Cortex of kidney (tissue), 1 donor: Measurements from ENCODE around the gene ARHGAP10.
"Not testable (repeated sequence)": the region's sequence is repeated elsewhere in the genome, so short reads cannot be mapped to it uniquely, and the experiment has no call there.

Experiments
- DNase-seq: peaks from one replicate; lab custom pipeline; 2025; lab: John Stamatoyannopoulos, UW

ARHGAP10 gene

DNA sequence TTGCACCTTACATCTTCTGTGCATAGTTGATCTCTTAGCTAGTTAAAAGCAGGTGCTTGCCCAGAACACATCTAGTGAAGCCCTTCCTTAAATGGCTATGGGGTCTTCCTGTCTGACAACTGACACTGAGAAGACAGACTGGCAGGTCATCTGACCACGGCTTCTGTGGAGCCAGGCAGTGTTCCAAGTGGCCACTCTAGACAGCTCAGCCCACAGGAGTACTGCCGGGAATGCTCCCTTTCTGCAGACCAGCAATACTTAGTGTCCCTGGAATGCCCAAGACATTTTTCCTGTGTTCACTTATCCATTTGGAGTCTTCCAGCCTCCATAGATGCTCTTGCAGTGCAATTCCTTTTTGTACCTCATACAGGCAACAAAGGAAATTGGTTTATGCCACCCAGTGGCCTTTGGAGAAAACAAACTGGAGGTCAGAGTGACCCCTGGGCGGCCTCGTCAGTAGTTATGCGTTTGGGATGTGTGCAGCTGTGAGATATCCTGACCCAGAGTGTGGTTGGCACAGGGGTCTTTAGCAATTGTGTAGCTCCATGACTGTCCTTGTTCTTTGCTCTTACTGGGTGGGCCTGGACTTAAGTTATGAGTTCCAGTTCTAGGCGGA, 335.5 kb downstream of the ARHGAP10 start:
- no peak for DNase-seq

DNA sequence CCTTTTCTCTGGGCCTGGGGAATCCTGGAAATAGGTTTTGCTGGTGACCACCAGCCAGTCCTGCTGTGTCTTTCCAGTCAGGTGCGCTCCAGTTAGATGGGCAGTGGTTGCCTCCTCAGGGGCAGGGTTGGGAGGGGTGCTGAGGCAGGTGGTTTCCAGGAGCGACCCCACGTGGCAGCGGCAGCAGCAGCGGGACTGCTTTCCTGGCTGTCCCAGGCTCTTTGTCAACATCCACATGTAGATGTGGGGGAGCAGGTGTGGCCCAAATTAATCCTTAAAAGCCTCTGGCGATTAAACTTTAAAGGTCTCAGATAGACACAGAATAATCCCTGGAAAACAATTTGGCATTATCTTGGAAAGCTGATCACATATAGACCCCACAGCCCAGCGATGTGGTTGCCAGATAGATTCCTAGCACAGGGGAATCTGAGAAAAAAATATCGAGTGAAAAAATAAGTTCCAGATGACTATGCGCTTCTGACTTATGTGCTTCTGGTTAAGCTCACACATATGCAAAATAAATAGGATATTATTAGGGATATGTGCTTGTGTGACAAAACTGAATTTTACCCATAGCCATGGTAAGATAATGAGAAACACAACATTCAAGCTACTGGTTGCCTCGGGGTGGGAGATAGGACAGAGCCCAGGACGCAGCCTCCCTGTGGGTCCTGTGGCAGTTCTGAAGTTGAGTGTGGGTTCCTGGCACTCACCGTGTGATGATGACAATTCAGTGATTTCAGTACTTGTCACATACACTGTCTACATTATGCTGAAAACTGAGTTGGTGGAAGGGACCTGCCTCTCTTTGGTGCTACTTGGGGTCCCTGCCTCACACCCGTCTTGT, 336.4 kb downstream of the ARHGAP10 start:
- no peak for DNase-seq

DNA sequence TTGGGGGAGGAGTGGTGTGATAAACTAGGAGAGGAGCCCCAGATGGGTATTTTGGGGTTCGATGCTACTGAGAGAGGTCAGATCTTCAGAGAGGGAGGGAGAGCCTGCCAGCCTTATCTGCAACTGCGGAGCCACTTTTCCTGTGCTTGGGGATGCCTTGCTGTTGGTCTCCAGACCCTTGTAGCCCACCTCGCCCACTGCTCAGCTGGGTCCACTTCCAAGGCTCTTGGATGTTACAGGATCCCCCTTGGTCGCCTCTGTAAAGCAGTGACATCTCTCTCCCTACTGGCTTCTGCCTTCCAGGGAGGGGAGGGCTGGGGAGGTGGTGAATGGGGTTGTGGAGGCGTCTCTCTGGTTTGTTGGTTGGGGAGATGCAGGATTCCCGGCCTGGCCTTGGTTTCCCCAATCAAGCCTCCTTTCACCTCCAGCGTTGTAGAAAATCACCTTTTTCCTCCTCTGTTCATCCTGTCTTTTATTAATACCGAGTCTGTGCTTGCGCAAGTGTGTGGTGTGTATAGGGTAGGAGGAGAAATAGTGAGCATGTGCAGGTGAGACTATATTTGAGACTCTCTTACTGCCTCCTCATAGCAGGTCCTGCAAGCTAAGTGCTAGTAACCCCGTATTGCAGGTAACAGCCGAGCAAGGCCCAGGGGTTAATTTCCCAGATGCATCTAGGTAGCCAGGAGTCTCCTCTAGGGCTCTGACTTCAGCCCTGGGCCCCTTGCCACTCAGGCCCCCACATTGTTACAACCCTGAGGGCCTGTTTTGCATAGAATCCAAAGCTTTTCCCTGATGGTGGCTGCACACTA, 337.4 kb downstream of the ARHGAP10 start:
- DNase-seq: no peak

DNA sequence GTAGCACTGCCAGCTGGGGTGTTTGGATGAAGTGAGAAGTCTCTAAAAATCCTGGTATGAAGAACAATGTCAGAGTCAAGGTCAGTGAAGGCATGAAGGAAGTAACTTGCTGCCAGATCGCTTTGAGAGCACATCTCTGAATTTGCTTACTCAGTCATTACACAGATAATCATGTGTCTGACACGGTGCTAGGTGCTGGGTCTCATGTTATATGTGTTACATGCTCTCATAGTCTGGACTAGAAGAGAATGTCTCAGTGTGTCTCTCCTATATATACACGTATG, 337.9 kb downstream of the ARHGAP10 start:
- no peak for DNase-seq

- no peak for DNase-seq
Observed at GRCh38 chr4:148071009-148071408, 339.1 kb downstream of the ARHGAP10 start.

- no peak for DNase-seq
Observed at GRCh38 chr4:148072789-148073188, 340.9 kb downstream of the ARHGAP10 start.

GRCh38 chr4:148073349-148073748, 341.5 kb downstream of the ARHGAP10 start:
- DNase-seq: no peak

GRCh38 chr4:148074462-148074861, 342.6 kb downstream of the ARHGAP10 start:
- no peak for DNase-seq

- DNase-seq: no peak
Observed at GRCh38 chr4:148075438-148075837, 343.6 kb downstream of the ARHGAP10 start.

GRCh38 chr4:148076964-148077363, 345.1 kb downstream of the ARHGAP10 start:
- no peak for DNase-seq

GRCh38 chr4:148077581-148077980, 345.7 kb downstream of the ARHGAP10 start:
- no peak for DNase-seq

DNA sequence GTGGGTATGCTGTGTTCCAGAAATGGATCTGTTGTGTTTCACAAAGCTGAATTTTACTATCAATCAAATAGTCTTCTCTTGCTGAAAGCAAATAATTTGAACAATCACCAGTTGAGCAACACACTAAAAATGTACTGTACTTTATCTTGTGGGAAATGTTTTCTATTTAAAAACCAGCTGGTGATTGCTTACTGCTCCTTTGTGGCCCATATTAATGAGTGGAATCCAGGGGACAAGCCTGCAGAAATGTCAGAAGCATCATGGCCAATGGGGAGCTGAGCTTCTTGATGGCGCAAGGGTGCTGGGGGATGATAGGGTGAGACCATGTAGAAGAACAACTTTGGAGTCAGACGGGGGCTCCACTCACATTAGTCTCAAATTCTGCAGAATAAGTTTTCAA, 346.2 kb downstream of the ARHGAP10 start:
- no peak for DNase-seq

DNA sequence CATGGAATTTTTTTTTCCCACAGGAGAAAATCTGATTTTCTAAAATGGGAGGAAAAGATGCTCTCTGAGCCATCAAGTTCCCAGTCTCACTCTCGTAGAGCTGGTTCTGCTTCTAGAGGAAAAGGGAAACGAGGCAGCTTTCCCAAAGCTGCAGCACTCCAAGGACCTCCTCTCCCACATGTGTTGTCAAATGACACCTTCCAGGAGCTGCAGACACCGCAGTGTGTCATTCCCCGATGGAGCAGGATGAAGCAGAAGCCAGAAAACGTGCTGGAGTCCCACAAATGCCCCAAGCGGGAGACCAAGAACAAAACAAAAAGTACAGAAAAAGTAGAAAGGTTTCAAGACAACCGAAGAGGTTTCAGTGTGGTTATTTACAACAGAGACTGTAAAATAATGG, 348.1 kb downstream of the ARHGAP10 start:
- no peak for DNase-seq

DNA sequence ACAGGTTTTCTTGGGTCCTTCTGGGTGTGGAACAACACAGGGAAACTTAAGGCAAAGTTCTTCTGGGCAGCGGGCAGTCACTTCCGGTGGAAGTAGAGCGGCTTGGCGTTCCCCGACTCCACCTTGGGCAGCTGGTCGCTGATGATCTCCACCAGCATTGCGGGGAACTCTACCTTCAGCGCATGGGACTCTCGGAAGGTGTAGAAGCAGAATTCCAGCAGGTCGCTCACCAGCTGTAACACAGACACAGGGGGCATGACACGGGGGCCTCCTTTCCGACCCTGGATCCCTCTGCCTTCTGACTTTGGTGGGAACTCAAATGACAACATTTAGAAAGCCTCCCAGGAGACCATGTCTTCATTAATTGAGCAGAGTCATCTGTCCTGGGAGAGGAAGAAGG, 349.4 kb downstream of the ARHGAP10 start:
- DNase-seq: no peak

GRCh38 chr4:148081745-148082144, 349.9 kb downstream of the ARHGAP10 start:
- no peak for DNase-seq

GRCh38 chr4:148083073-148083472, 351.2 kb downstream of the ARHGAP10 start:
- not testable (repeated sequence) for DNase-seq

DNA sequence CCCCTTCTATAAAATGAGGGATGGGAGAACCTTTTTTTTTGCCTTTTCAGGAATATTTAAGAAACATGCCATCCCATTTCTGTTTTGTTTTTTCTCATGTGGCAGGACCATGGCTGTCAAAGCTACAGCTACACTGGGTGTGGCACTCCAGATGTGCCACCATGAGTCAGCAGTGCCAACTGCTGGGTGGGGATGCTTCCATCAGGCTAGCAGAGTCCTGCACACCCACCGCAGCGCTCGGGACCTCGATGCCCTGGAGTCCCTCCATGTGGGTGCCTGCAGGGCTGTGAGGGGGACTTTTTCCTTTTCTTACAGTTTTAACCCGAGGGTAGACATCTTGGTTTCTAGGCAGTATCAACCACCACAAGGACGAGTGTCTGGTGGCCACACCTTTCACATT, 357.7 kb downstream of the ARHGAP10 start:
- DNase-seq: no peak

DNA sequence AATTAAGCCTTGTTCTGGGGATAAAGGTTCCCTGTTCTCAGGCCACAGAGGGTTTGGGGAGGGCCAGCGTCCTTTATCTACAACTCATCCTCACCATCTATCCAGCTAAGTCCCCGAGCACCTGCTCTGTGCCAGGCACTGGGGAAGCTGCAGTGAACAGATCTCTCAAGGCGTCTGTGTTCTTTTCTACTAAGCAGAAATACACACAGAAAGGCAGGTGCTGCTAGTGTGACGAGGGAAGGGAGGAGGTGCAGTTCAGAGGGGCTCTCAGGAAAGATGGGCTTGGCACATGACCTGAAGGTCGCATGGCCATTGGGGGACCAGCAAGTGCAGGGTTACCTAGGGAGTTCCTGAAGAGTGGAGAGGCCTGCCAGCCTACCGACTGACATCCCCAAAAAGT, 358.1 kb downstream of the ARHGAP10 start:
- no peak for DNase-seq

GRCh38 chr4:148090503-148091476, 358.9 kb downstream of the ARHGAP10 start:
- DNase-seq: no peak

DNA sequence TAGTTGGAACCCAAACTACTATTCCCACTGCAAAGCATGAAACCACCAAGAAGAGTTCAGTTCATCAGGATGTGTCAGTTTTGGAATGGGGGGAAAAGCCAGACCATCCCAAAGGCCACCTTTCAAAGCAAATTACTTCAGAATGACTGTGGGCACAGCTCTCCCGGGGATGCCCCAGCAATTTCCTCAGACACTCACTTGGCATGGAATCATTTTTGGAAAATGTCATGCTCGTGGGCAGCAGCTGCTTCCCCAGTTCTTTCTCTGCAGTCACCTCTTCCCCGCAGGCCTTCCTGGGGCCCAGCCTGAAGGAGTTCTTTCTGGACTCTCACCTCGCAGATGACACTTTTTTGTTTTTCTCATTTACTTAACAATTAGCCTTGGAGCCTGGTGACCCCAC, 360.0 kb downstream of the ARHGAP10 start:
- no peak for DNase-seq

GRCh38 chr4:148092316-148093014, 360.6 kb downstream of the ARHGAP10 start:
- DNase-seq: no peak
